ENCODE measurements around the gene TRIM14. TPM values are rescaled to one million over a fixed set of nuclear protein-coding genes. Genes with fewer than 3 reads are reported as not detected.

TRIM14 gene
- total and polyA plus RNA-seq, 2 of the 13 experiments (the other 11 are each of a cell fraction or from before 2014, with no cell fraction given): 9.2 to 13.0 TPM

GRCh38 chr9:98142182-98142907 is 23.3 kb upstream of the TRIM14 start (continued):
- TF ChIP-seq ZMYM4 (CRISPR knock-in tag; IDR thresholded peaks at IDR 0.05) (peak; percentile 56; the same call in 1 of the 2 replicates), SRSF1 (optimal IDR thresholded peaks at IDR 0.05; ENCODE audit: low read depth, low read length) (no peak), POGZ (CRISPR knock-in tag; IDR thresholded peaks at IDR 0.05) (peak; percentile 44; the same call in 1 of the 2 replicates), SP1 (IDR thresholded peaks at IDR 0.05) (no peak), SP1 (CRISPR knock-in tag; IDR thresholded peaks at IDR 0.05) (no peak), NR2F2 (IDR thresholded peaks at IDR 0.05; ENCODE audit: borderline replicate concordance, low read depth) (0 out of 2 replicates have a peak, but pooled peaks have one; percentile 47), NONO (IDR thresholded peaks at IDR 0.05) (no peak), NONO (CRISPR knock-in tag; conservative IDR thresholded peaks at IDR 0.05) (no peak), GTF2F1 (IDR thresholded peaks at IDR 0.05; ENCODE audit: low read length) (no peak), KAT8 (CRISPR knock-in tag; IDR thresholded peaks at IDR 0.05) (peak; percentile 73), YEATS2 (CRISPR knock-in tag; IDR thresholded peaks at IDR 0.05; ENCODE audit: borderline replicate concordance) (peak; percentile 45; the same call in 1 of the 2 replicates), NBN (conservative IDR thresholded peaks at IDR 0.05) (no peak), KDM1A (CRISPR knock-in tag; IDR thresholded peaks at IDR 0.05) (no peak), NR2F6 (IDR thresholded peaks at IDR 0.05) (peak; percentile 80), NR2F6 (CRISPR knock-in tag; IDR thresholded peaks at IDR 0.05) (peak; percentile 80), ZNF747 (CRISPR knock-in tag; IDR thresholded peaks at IDR 0.05; ENCODE audit: borderline replicate concordance) (no peak), MTA1 (CRISPR knock-in tag; IDR thresholded peaks at IDR 0.05; ENCODE audit: borderline replicate concordance) (peak; percentile 60; the same call in 1 of the 2 replicates), RARG (CRISPR knock-in tag; IDR thresholded peaks at IDR 0.05; ENCODE audit: low read depth) (no peak)
- TF ChIP-seq, protein P1, sequence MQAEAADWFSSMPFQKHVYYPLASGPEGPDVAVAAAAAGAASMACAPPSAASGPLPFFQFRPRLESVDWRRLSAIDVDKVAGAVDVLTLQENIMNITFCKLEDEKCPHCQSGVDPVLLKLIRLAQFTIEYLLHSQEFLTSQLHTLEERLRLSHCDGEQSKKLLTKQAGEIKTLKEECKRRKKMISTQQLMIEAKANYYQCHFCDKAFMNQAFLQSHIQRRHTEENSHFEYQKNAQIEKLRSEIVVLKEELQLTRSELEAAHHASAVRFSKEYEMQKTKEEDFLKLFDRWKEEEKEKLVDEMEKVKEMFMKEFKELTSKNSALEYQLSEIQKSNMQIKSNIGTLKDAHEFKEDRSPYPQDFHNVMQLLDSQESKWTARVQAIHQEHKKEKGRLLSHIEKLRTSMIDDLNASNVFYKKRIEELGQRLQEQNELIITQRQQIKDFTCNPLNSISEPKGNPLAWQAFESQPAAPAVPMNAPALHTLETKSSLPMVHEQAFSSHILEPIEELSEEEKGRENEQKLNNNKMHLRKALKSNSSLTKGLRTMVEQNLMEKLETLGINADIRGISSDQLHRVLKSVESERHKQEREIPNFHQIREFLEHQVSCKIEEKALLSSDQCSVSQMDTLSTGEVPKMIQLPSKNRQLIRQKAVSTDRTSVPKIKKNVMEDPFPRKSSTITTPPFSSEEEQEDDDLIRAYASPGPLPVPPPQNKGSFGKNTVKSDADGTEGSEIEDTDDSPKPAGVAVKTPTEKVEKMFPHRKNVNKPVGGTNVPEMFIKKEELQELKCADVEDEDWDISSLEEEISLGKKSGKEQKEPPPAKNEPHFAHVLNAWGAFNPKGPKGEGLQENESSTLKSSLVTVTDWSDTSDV (CRISPR knock-in tag; IDR thresholded peaks at IDR 0.05): no peak
- TF ChIP-seq, protein P2, sequence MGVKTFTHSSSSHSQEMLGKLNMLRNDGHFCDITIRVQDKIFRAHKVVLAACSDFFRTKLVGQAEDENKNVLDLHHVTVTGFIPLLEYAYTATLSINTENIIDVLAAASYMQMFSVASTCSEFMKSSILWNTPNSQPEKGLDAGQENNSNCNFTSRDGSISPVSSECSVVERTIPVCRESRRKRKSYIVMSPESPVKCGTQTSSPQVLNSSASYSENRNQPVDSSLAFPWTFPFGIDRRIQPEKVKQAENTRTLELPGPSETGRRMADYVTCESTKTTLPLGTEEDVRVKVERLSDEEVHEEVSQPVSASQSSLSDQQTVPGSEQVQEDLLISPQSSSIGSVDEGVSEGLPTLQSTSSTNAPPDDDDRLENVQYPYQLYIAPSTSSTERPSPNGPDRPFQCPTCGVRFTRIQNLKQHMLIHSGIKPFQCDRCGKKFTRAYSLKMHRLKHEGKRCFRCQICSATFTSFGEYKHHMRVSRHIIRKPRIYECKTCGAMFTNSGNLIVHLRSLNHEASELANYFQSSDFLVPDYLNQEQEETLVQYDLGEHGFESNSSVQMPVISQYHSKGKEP (CRISPR knock-in tag; IDR thresholded peaks at IDR 0.05): no peak
- TF ChIP-seq, protein P3, sequence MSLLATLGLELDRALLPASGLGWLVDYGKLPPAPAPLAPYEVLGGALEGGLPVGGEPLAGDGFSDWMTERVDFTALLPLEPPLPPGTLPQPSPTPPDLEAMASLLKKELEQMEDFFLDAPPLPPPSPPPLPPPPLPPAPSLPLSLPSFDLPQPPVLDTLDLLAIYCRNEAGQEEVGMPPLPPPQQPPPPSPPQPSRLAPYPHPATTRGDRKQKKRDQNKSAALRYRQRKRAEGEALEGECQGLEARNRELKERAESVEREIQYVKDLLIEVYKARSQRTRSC (CRISPR knock-in tag; IDR thresholded peaks at IDR 0.05; ENCODE audit: low read depth): no peak
- TF ChIP-seq, protein P4, sequence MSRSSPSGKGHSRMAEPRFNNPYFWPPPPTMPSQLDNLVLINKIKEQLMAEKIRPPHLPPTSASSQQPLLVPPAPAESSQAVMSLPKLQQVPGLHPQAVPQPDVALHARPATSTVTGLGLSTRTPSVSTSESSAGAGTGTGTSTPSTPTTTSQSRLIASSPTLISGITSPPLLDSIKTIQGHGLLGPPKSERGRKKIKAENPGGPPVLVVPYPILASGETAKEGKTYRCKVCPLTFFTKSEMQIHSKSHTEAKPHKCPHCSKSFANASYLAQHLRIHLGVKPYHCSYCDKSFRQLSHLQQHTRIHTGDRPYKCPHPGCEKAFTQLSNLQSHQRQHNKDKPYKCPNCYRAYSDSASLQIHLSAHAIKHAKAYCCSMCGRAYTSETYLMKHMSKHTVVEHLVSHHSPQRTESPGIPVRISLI (CRISPR knock-in tag; IDR thresholded peaks at IDR 0.05; ENCODE audit: borderline replicate concordance): no peak
- TF ChIP-seq, protein P5, sequence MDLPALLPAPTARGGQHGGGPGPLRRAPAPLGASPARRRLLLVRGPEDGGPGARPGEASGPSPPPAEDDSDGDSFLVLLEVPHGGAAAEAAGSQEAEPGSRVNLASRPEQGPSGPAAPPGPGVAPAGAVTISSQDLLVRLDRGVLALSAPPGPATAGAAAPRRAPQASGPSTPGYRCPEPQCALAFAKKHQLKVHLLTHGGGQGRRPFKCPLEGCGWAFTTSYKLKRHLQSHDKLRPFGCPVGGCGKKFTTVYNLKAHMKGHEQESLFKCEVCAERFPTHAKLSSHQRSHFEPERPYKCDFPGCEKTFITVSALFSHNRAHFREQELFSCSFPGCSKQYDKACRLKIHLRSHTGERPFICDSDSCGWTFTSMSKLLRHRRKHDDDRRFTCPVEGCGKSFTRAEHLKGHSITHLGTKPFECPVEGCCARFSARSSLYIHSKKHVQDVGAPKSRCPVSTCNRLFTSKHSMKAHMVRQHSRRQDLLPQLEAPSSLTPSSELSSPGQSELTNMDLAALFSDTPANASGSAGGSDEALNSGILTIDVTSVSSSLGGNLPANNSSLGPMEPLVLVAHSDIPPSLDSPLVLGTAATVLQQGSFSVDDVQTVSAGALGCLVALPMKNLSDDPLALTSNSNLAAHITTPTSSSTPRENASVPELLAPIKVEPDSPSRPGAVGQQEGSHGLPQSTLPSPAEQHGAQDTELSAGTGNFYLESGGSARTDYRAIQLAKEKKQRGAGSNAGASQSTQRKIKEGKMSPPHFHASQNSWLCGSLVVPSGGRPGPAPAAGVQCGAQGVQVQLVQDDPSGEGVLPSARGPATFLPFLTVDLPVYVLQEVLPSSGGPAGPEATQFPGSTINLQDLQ (CRISPR knock-in tag; IDR thresholded peaks at IDR 0.05): no peak

Data from HepG2 (cell line).